Caco-2 (cell line): ENCODE measurements around the gene SLC36A1. TPM values are rescaled to one million over a fixed set of nuclear protein-coding genes. Genes with fewer than 3 reads are reported as not detected.

Experiments
- BruUV-seq: library from RNA; stranded (reverse); fragments of 400-500 nt; replicated peaks from 2 replicates; lab custom pipeline; 2021; lab: Mats Ljungman, UMichigan
- CTCF ChIA-PET: fragments of 300-600 bp; sonication (Branson Sonifier 250); formaldehyde crosslinking; loops from one replicate; lab custom pipeline; 2022; ENCODE audit warnings: antibody characterized with exemption; lab: Charles Lee
- POLR2A ChIA-PET: fragments of 300-600 bp; sonication (Branson Sonifier 250); formaldehyde crosslinking; loops from one replicate; lab custom pipeline; 2022; ENCODE audit warnings: antibody characterized with exemption; lab: Charles Lee
- DNase-seq, 2 experiments: peaks; one replicate each; pipeline versions ENCODE4 v3.0.0 to v3.0.0-alpha.2; 2020 to 2022
- H3K27me3 ChIP-seq: replicated peaks from 2 replicates; pipeline ENCODE4 v1.6.0; 2011; ENCODE audit warnings: low read length; ENCODE audit not compliant: control insufficient read depth, insufficient read depth
- H3K36me3 ChIP-seq: 2 replicates; pipeline ENCODE4 v1.5.1; 2011; ENCODE audit warnings: low read length; ENCODE audit not compliant: control insufficient read depth, insufficient read depth
- H3K4me1 ChIP-seq: fragments of 250-450 bp; sonication (Bioruptor Pico); 2 replicates; pipeline ENCODE4 v1.5.1; 2020; ENCODE audit warnings: mild to moderate bottlenecking
- H3K4me3 ChIP-seq: 2 replicates; pipeline ENCODE4 v1.5.1; 2011; ENCODE audit warnings: low read depth, mild to moderate bottlenecking, control low read depth, low read length
- H3K9me3 ChIP-seq: fragments of 250-450 bp; sonication (Bioruptor Pico); 2 replicates; pipeline ENCODE4 v1.5.1; 2020; ENCODE audit warnings: mild to moderate bottlenecking, moderate library complexity
- H3K27ac Mint-ChIP-seq: one replicate; pipeline ENCODE4 v1.8.0; 2022; ENCODE audit warnings: mixed read lengths; ENCODE audit not compliant: unreplicated experiment
- H3K27me3 Mint-ChIP-seq: one replicate; pipeline ENCODE4 v1.8.0; 2022; ENCODE audit warnings: mixed read lengths; ENCODE audit not compliant: insufficient read depth, unreplicated experiment
- H3K36me3 Mint-ChIP-seq: one replicate; pipeline ENCODE4 v1.8.0; 2022; ENCODE audit warnings: mild to moderate bottlenecking, mixed read lengths; ENCODE audit not compliant: insufficient read depth, unreplicated experiment
- H3K4me1 Mint-ChIP-seq: one replicate; pipeline ENCODE4 v1.8.0; 2022; ENCODE audit warnings: low read depth, mixed read lengths; ENCODE audit not compliant: unreplicated experiment
- H3K4me3 Mint-ChIP-seq: one replicate; pipeline ENCODE4 v1.8.0; 2022; ENCODE audit warnings: mild to moderate bottlenecking, moderate library complexity, mixed read lengths; ENCODE audit not compliant: unreplicated experiment
- H3K9me3 Mint-ChIP-seq: one replicate; pipeline ENCODE4 v1.8.0; 2022; ENCODE audit warnings: mixed read lengths; ENCODE audit not compliant: unreplicated experiment
- CTCF ChIP-seq, 2 experiments: fragments of 200-600 bp in 1 of 2; IDR thresholded peaks; 1 replicate in 1 of 2; 2 replicates in 1 of 2; pipeline versions ENCODE4 v1.5.1 to v1.8.0; 2011 to 2022; ENCODE audit warnings: antibody characterized with exemption in 1 of 2, control low read depth in 1 of 2, inconsistent platforms in 1 of 2, low read depth in 1 of 2, low read length in 1 of 2, mild to moderate bottlenecking in 1 of 2, moderate library complexity in 1 of 2; ENCODE audit not compliant: insufficient read depth in 1 of 2, severe bottlenecking in 1 of 2, unreplicated experiment in 1 of 2
- intact Hi-C: fragments of 100-400 bp; cut with micrococcal nuclease; formaldehyde crosslinking; loops from one replicate; pipeline ENCODE4 v1.10.0; 2022; ENCODE audit not compliant: unreplicated experiment
- total RNA-seq: library from RNA; stranded (reverse); gene quantifications from 2 replicates; pipeline ENCODE4 v1.2.3, GENCODE V29; 2022

SLC36A1 gene
- total RNA-seq, 1 experiment from 2014 or later, result 18.2 TPM

DNA sequence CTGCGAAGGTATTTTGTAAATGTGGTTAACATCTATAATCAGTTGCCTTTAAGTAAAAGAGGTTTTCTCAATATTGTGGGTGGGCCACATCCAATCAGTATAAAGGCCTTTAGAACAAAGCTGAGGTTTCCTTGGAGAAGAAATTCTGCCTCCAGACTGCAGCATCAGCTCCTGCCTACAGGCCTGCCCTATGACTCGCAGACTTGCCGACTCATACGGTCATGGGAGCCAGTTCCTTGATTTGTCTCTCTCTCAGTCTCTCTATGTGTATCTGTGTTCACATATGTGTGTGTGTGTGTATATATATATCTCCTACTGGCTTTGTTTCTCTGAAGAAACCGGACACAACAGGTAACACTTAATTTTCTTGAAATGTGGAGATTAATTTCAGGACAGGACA lies 45.3 kb downstream of the SLC36A1 start:
- no peaks in the 10 kb centered on the region for H3K27me3 Mint-ChIP-seq
- H3K4me3 Mint-ChIP-seq, result no peak overlapping the region
- H3K4me1 ChIP-seq, result no peaks in the 10 kb centered on the region
- intact Hi-C loops, result no loop called here
- H3K9me3 Mint-ChIP-seq, result no peaks in the 10 kb centered on the region
- no peaks in the 10 kb centered on the region for H3K9me3 ChIP-seq
- POLR2A ChIA-PET, result no interaction called here
- H3K4me3 ChIP-seq, result no peak overlapping the region
- H3K27ac Mint-ChIP-seq, result no peak overlapping the region
- CTCF ChIA-PET, result no interaction called here
- H3K36me3 Mint-ChIP-seq, result no peaks in the 10 kb centered on the region
- BruUV-seq, result no TSS peak
- H3K27me3 ChIP-seq, result no peaks in the 10 kb centered on the region
- H3K36me3 ChIP-seq, result peaks cover 1% of the 10 kb centered on the region; the same call in 1 of the 2 replicates
- no peak for TF ChIP-seq CTCF (IDR thresholded peaks at IDR 0.05; ENCODE audit: insufficient read depth in 1 of 2, low read depth in 1 of 2, low read length in 1 of 2, severe bottlenecking in 1 of 2, unreplicated experiment in 1 of 2)
- no peak for DNase-seq
- H3K4me1 Mint-ChIP-seq, result no peaks in the 10 kb centered on the region

DNA sequence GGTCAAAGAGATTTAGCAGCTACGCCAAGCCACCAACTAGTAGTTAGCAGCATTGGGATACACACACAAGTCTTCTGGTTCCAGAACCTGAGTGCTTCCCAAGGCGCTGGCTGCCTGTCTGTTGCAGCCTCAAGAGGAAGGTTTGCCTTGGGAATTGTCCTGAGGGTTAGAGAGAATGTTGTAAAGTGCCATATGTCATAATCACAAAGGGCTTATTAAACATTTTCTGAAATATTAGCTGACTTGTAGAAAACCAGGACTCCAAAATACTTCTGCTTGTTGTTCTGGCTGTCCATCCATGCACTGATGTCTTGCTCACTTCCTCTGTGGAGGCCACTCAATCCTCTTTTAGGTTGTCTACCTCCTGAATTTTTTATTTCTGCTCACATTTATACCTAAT lies 46.3 kb downstream of the SLC36A1 start:
- TF ChIP-seq CTCF (IDR thresholded peaks at IDR 0.05; ENCODE audit: insufficient read depth in 1 of 2, low read depth in 1 of 2, low read length in 1 of 2, severe bottlenecking in 1 of 2, unreplicated experiment in 1 of 2), result no peak
- no peaks in the 10 kb centered on the region for H3K27me3 Mint-ChIP-seq
- no peaks in the 10 kb centered on the region for H3K9me3 Mint-ChIP-seq
- CTCF ChIA-PET, result interaction anchor here (0.6 kb wide), 1 partner anchor 152 kb away, joined by 3 read pairs; no protein-coding TSS in a partner anchor
- H3K4me3 ChIP-seq, result no peak overlapping the region
- H3K27me3 ChIP-seq, result no peaks in the 10 kb centered on the region
- no peaks in the 10 kb centered on the region for H3K9me3 ChIP-seq
- H3K36me3 ChIP-seq, result no peaks in the 10 kb centered on the region; the same call in 1 of the 2 replicates
- POLR2A ChIA-PET, result no interaction called here
- no peak for DNase-seq
- no peak overlapping the region for H3K27ac Mint-ChIP-seq
- H3K4me1 ChIP-seq, result no peaks in the 10 kb centered on the region
- intact Hi-C loops, result no loop called here
- H3K36me3 Mint-ChIP-seq, result no peaks in the 10 kb centered on the region
- H3K4me1 Mint-ChIP-seq, result no peaks in the 10 kb centered on the region
- no TSS peak for BruUV-seq
- no peak overlapping the region for H3K4me3 Mint-ChIP-seq

GRCh38 chr5:151495320-151495719 lies 47.9 kb downstream of the SLC36A1 start:
- H3K27ac Mint-ChIP-seq, result no peak overlapping the region
- intact Hi-C loops, result no loop called here
- H3K36me3 ChIP-seq, result no peaks in the 10 kb centered on the region; the same call in 1 of the 2 replicates
- no peaks in the 10 kb centered on the region for H3K36me3 Mint-ChIP-seq
- no peaks in the 10 kb centered on the region for H3K4me1 ChIP-seq
- no peak for TF ChIP-seq CTCF (IDR thresholded peaks at IDR 0.05; ENCODE audit: insufficient read depth in 1 of 2, low read depth in 1 of 2, low read length in 1 of 2, severe bottlenecking in 1 of 2, unreplicated experiment in 1 of 2)
- H3K4me1 Mint-ChIP-seq, result no peaks in the 10 kb centered on the region
- no TSS peak for BruUV-seq
- ChIA-PET POLR2A (no interaction called here), CTCF (no interaction called here)
- no peak overlapping the region for H3K4me3 Mint-ChIP-seq
- H3K9me3 ChIP-seq, result no peaks in the 10 kb centered on the region
- H3K27me3 ChIP-seq, result no peaks in the 10 kb centered on the region
- H3K9me3 Mint-ChIP-seq, result no peaks in the 10 kb centered on the region
- H3K27me3 Mint-ChIP-seq, result no peaks in the 10 kb centered on the region
- H3K4me3 ChIP-seq, result no peak overlapping the region
- no peak for DNase-seq
